ENCODE measurements around the gene DES.

- TF ChIP-seq CTCF (IDR thresholded peaks at IDR 0.05; ENCODE audit: low read depth, low read length) (no peak), POLR2A (IDR thresholded peaks at IDR 0.05; ENCODE audit: extremely low read depth, insufficient read length) (no peak)
These were observed 2.5 kb upstream of the DES start for GRCh38 chr2:219415580-219416234.
